T-helper 1 cell treated with Interleukin-12 subunit alpha and Interleukin-12 subunit beta and Interleukin-4 antibody, amounts not matched to agents 30 μg/mL and 1 μg/mL, for 36 hours (primary cell): ENCODE data around the gene ULBP1.
A peak's percentile ranks its signal among the peaks of the same experiment; 100 is the strongest.
"Not testable (repeated sequence)": the region's sequence is repeated elsewhere in the genome, so short reads cannot be mapped to it uniquely, and the experiment has no call there.

Experiments
- H3K27ac Mint-ChIP-seq: one replicate; pipeline ENCODE4 v1.8.0; 2021; ENCODE audit warnings: mild to moderate bottlenecking, mixed read lengths
- H3K27me3 Mint-ChIP-seq: one replicate; pipeline ENCODE4 v1.8.0; 2021; ENCODE audit warnings: low read depth, mixed read lengths
- H3K36me3 Mint-ChIP-seq: one replicate; pipeline ENCODE4 v1.8.0; 2021; ENCODE audit warnings: low read depth, mixed read lengths
- H3K4me1 Mint-ChIP-seq: one replicate; pipeline ENCODE4 v1.8.0; 2021; ENCODE audit warnings: low read depth, mixed read lengths
- H3K4me3 Mint-ChIP-seq: one replicate; pipeline ENCODE4 v1.8.0; 2021; ENCODE audit warnings: mild to moderate bottlenecking, moderate library complexity, mixed read lengths
- H3K9me3 Mint-ChIP-seq: one replicate; pipeline ENCODE4 v1.8.0; 2021; ENCODE audit warnings: mixed read lengths

The ULBP1 gene

GRCh38 chr6:150008588-150008987, 44.8 kb downstream of the ULBP1 start:
- H3K27me3 Mint-ChIP-seq: peaks cover 58% of the 10 kb centered on the region
- no peak overlapping the region for H3K27ac Mint-ChIP-seq
- H3K9me3 Mint-ChIP-seq: no peaks in the 10 kb centered on the region
- H3K4me3 Mint-ChIP-seq: no peak overlapping the region
- H3K36me3 Mint-ChIP-seq: peaks cover 4% of the 10 kb centered on the region
- peaks cover 20% of the 10 kb centered on the region for H3K4me1 Mint-ChIP-seq

- not testable (repeated sequence) for H3K27ac Mint-ChIP-seq, H3K9me3 Mint-ChIP-seq, H3K36me3 Mint-ChIP-seq, H3K4me3 Mint-ChIP-seq
- Mint-ChIP-seq H3K27me3 (peaks cover 86% of the 10 kb centered on the region), H3K4me1 (peaks cover 15% of the 10 kb centered on the region)
Measured at GRCh38 chr6:150012846-150013784, 49.4 kb downstream of the ULBP1 start.

GRCh38 chr6:150013785-150014622, 50.3 kb downstream of the ULBP1 start:
- H3K36me3 Mint-ChIP-seq, H3K27ac Mint-ChIP-seq, H3K9me3 Mint-ChIP-seq: not testable (repeated sequence)
- Mint-ChIP-seq H3K27me3 (peaks cover 85% of the 10 kb centered on the region), H3K4me1 (peaks cover 15% of the 10 kb centered on the region), H3K4me3 (peak overlapping the region; percentile 50)

- H3K27ac Mint-ChIP-seq, H3K4me3 Mint-ChIP-seq, H3K36me3 Mint-ChIP-seq, H3K9me3 Mint-ChIP-seq: not testable (repeated sequence)
- H3K27me3 Mint-ChIP-seq: peaks cover 83% of the 10 kb centered on the region
- H3K4me1 Mint-ChIP-seq: peaks cover 15% of the 10 kb centered on the region
Measured at GRCh38 chr6:150014623-150015280, 51.0 kb downstream of the ULBP1 start.

- peaks cover 79% of the 10 kb centered on the region for H3K27me3 Mint-ChIP-seq
- H3K4me3 Mint-ChIP-seq: peak overlapping the region; percentile 24
- H3K36me3 Mint-ChIP-seq, H3K27ac Mint-ChIP-seq, H3K9me3 Mint-ChIP-seq: not testable (repeated sequence)
- peaks cover 15% of the 10 kb centered on the region for H3K4me1 Mint-ChIP-seq
Measured at GRCh38 chr6:150015281-150016001, 51.7 kb downstream of the ULBP1 start.

- Mint-ChIP-seq H3K9me3 (no peaks in the 10 kb centered on the region), H3K36me3 (no peaks in the 10 kb centered on the region), H3K27me3 (peaks cover 78% of the 10 kb centered on the region), H3K27ac (peak overlapping the region; percentile 65), H3K4me3 (no peak overlapping the region), H3K4me1 (peaks cover 15% of the 10 kb centered on the region)
Measured at GRCh38 chr6:150016324-150017185, 52.8 kb downstream of the ULBP1 start.

GRCh38 chr6:150017186-150017521, 53.4 kb downstream of the ULBP1 start:
- H3K27ac Mint-ChIP-seq: peak overlapping the region; percentile 65
- not testable (repeated sequence) for H3K4me3 Mint-ChIP-seq, H3K9me3 Mint-ChIP-seq, H3K36me3 Mint-ChIP-seq
- H3K4me1 Mint-ChIP-seq: peaks cover 15% of the 10 kb centered on the region
- H3K27me3 Mint-ChIP-seq: peaks cover 74% of the 10 kb centered on the region

GRCh38 chr6:150018846-150019580, 55.3 kb downstream of the ULBP1 start:
- Mint-ChIP-seq H3K4me3 (no peak overlapping the region), H3K4me1 (peaks cover 11% of the 10 kb centered on the region), H3K27ac (no peak overlapping the region), H3K9me3 (no peaks in the 10 kb centered on the region), H3K27me3 (peaks cover 69% of the 10 kb centered on the region), H3K36me3 (no peaks in the 10 kb centered on the region)

GRCh38 chr6:150021870-150022269, 58.1 kb downstream of the ULBP1 start:
- not testable (repeated sequence) for H3K4me3 Mint-ChIP-seq, H3K36me3 Mint-ChIP-seq, H3K4me1 Mint-ChIP-seq, H3K9me3 Mint-ChIP-seq, H3K27ac Mint-ChIP-seq
- peaks cover 73% of the 10 kb centered on the region for H3K27me3 Mint-ChIP-seq
